DMS79 (cell line): ENCODE measurements around the gene CPT1A.

ENCODE experiments used
- DNase-seq: peaks from one replicate; lab custom pipeline; 2025; lab: John Stamatoyannopoulos, UW

Gene CPT1A

GRCh38 chr11:68710409-68710808 lies 131.3 kb downstream of the CPT1A start:
- no peak for DNase-seq

GRCh38 chr11:68709062-68709461 lies 132.7 kb downstream of the CPT1A start:
- no peak for DNase-seq

- DNase-seq, result no peak
Observed at GRCh38 chr11:68707527-68707926, 134.2 kb downstream of the CPT1A start.

- DNase-seq, result no peak
Observed at GRCh38 chr11:68704887-68705286, 136.8 kb downstream of the CPT1A start.
